Activated CD8-positive, alpha-beta memory T cell treated with anti-CD3 and anti-CD28 coated beads, Interleukin-2, amount 10 ng/mL, durations not matched to agents 7 days and 5 days (primary cell): ENCODE results near the gene SERPINB11. TPM values are rescaled to one million over a fixed set of nuclear protein-coding genes. Genes with fewer than 3 reads are reported as not detected.
"Not testable (repeated sequence)": the region's sequence is repeated elsewhere in the genome, so short reads cannot be mapped to it uniquely, and the experiment has no call there.

Experiments
- ATAC-seq: fragments of 150-1000 bp; cut with Tn5 transposase; one replicate; pipeline ENCODE4 v1.10.0; 2021; ENCODE audit warnings: moderate library complexity
- CTCF ChIA-PET: fragments of 350-600 bp; sonication (Branson Sonifier 250); formaldehyde crosslinking; loops from one replicate; lab custom pipeline; 2021; ENCODE audit warnings: antibody characterized with exemption; lab: Charles Lee
- DNase-seq: peaks from one replicate; pipeline ENCODE4 v3.0.0-alpha.2; 2020
- H3K27ac Mint-ChIP-seq: one replicate; pipeline ENCODE4 v1.8.0; 2021; ENCODE audit warnings: mild to moderate bottlenecking, mixed read lengths
- H3K27me3 Mint-ChIP-seq: one replicate; pipeline ENCODE4 v1.8.0; 2021; ENCODE audit warnings: mixed read lengths
- H3K36me3 Mint-ChIP-seq: one replicate; pipeline ENCODE4 v1.8.0; 2021; ENCODE audit warnings: mild to moderate bottlenecking, mixed read lengths
- H3K4me1 Mint-ChIP-seq: one replicate; pipeline ENCODE4 v1.8.0; 2021; ENCODE audit warnings: mixed read lengths
- H3K4me3 Mint-ChIP-seq: one replicate; pipeline ENCODE4 v1.8.0; 2021; ENCODE audit warnings: mild to moderate bottlenecking, moderate library complexity, mixed read lengths
- H3K9me3 Mint-ChIP-seq: one replicate; pipeline ENCODE4 v1.8.0; 2022; ENCODE audit warnings: low read depth, mixed read lengths
- total RNA-seq, 2 experiments: library from RNA; stranded (reverse); gene quantifications; one replicate each; pipeline ENCODE4 v1.2.3, GENCODE V29; 2021

Gene SERPINB11
- total RNA-seq, 2 experiments from 2014 or later = not detected

- Mint-ChIP-seq H3K27me3 (no peaks in the 10 kb centered on the region), H3K4me3 (no peak overlapping the region), H3K36me3 (no peaks in the 10 kb centered on the region), H3K9me3 (no peaks in the 10 kb centered on the region), H3K4me1 (no peaks in the 10 kb centered on the region), H3K27ac (no peak overlapping the region)
- DNase-seq (no peak), ATAC-seq (no peak)
- CTCF ChIA-PET = no interaction called here
Measured at GRCh38 chr18:63752636-63753035, 49.9 kb downstream of the SERPINB11 start.

GRCh38 chr18:63753676-63754075 lies 50.9 kb downstream of the SERPINB11 start:
- Mint-ChIP-seq H3K27ac (no peak overlapping the region), H3K4me3 (no peak overlapping the region), H3K4me1 (no peaks in the 10 kb centered on the region), H3K27me3 (no peaks in the 10 kb centered on the region), H3K9me3 (no peaks in the 10 kb centered on the region), H3K36me3 (no peaks in the 10 kb centered on the region)
- DNase-seq (no peak), ATAC-seq (no peak)
- CTCF ChIA-PET = no interaction called here

GRCh38 chr18:63757541-63757940 lies 54.8 kb downstream of the SERPINB11 start:
- CTCF ChIA-PET = no interaction called here
- H3K27me3 Mint-ChIP-seq = no peaks in the 10 kb centered on the region
- H3K27ac Mint-ChIP-seq = no peak overlapping the region
- DNase-seq (no peak), ATAC-seq (no peak)
- no peaks in the 10 kb centered on the region for H3K4me1 Mint-ChIP-seq
- H3K36me3 Mint-ChIP-seq = no peaks in the 10 kb centered on the region
- peaks cover 9% of the 10 kb centered on the region for H3K9me3 Mint-ChIP-seq
- no peak overlapping the region for H3K4me3 Mint-ChIP-seq

- H3K27ac Mint-ChIP-seq = no peak overlapping the region
- no peaks in the 10 kb centered on the region for H3K4me1 Mint-ChIP-seq
- no peak for ATAC-seq
- CTCF ChIA-PET = no interaction called here
- no peaks in the 10 kb centered on the region for H3K27me3 Mint-ChIP-seq
- DNase-seq = no peak
- peaks cover 9% of the 10 kb centered on the region for H3K9me3 Mint-ChIP-seq
- H3K4me3 Mint-ChIP-seq = no peak overlapping the region
- no peaks in the 10 kb centered on the region for H3K36me3 Mint-ChIP-seq
Measured at GRCh38 chr18:63758615-63759240, 56.0 kb downstream of the SERPINB11 start.

GRCh38 chr18:63759786-63760185 lies 57.0 kb downstream of the SERPINB11 start:
- DNase-seq, H3K27me3 Mint-ChIP-seq, H3K27ac Mint-ChIP-seq, ATAC-seq, CTCF ChIA-PET, H3K4me1 Mint-ChIP-seq, H3K9me3 Mint-ChIP-seq, H3K4me3 Mint-ChIP-seq, H3K36me3 Mint-ChIP-seq: not testable (repeated sequence)

GRCh38 chr18:63762518-63762917 lies 59.8 kb downstream of the SERPINB11 start:
- no peak for ATAC-seq
- no peaks in the 10 kb centered on the region for H3K36me3 Mint-ChIP-seq
- no peak overlapping the region for H3K4me3 Mint-ChIP-seq
- CTCF ChIA-PET = no interaction called here
- no peak overlapping the region for H3K27ac Mint-ChIP-seq
- no peaks in the 10 kb centered on the region for H3K27me3 Mint-ChIP-seq
- no peak for DNase-seq
- H3K4me1 Mint-ChIP-seq = no peaks in the 10 kb centered on the region
- peaks cover 9% of the 10 kb centered on the region for H3K9me3 Mint-ChIP-seq

GRCh38 chr18:63763831-63764600 lies 61.3 kb downstream of the SERPINB11 start:
- CTCF ChIA-PET = no interaction called here
- DNase-seq = no peak
- no peak for ATAC-seq
- Mint-ChIP-seq H3K27ac (no peak overlapping the region), H3K9me3 (peaks cover 9% of the 10 kb centered on the region), H3K36me3 (no peaks in the 10 kb centered on the region), H3K4me1 (no peaks in the 10 kb centered on the region), H3K27me3 (peaks cover 3% of the 10 kb centered on the region), H3K4me3 (no peak overlapping the region)

GRCh38 chr18:63765837-63766236 lies 63.1 kb downstream of the SERPINB11 start:
- H3K4me1 Mint-ChIP-seq = no peaks in the 10 kb centered on the region
- H3K27me3 Mint-ChIP-seq = peaks cover 3% of the 10 kb centered on the region
- ATAC-seq = no peak
- H3K36me3 Mint-ChIP-seq = no peaks in the 10 kb centered on the region
- CTCF ChIA-PET = interaction anchor here (1.1 kb wide), 1 partner anchor 11 kb away, joined by 4 read pairs; no protein-coding TSS in a partner anchor
- H3K27ac Mint-ChIP-seq = no peak overlapping the region
- DNase-seq = no peak
- no peak overlapping the region for H3K4me3 Mint-ChIP-seq
- no peaks in the 10 kb centered on the region for H3K9me3 Mint-ChIP-seq

Other genes starting within 250 kb of the SERPINB11 start
- not detected for gene SERPINB5, start 226.0 kb upstream of the SERPINB11 start, total RNA-seq
- gene SERPINB12, start 160.6 kb upstream of the SERPINB11 start, total RNA-seq = not detected
- gene SERPINB13, start 115.6 kb upstream of the SERPINB11 start, total RNA-seq = not detected
- gene SERPINB4, start 58.7 kb upstream of the SERPINB11 start, total RNA-seq = not detected
- gene SERPINB3, start 41.1 kb upstream of the SERPINB11 start, total RNA-seq = not detected
- not detected for gene SERPINB7, start 72.5 kb downstream of the SERPINB11 start, total RNA-seq
- gene SERPINB2, start 184.7 kb downstream of the SERPINB11 start, total RNA-seq = not detected
- under 1 TPM in 1 of 2 experiments, not detected in 1; 0.14 TPM for gene SERPINB10, start 205.0 kb downstream of the SERPINB11 start, total RNA-seq
- 1 to 10 TPM; 1.6 to 5.5 TPM for gene HMSD, start 246.3 kb downstream of the SERPINB11 start, total RNA-seq